ENCODE measurements around the gene FAHD2A.
"Not testable (repeated sequence)": the region's sequence is repeated elsewhere in the genome, so short reads cannot be mapped to it uniquely, and the experiment has no call there.

DNA sequence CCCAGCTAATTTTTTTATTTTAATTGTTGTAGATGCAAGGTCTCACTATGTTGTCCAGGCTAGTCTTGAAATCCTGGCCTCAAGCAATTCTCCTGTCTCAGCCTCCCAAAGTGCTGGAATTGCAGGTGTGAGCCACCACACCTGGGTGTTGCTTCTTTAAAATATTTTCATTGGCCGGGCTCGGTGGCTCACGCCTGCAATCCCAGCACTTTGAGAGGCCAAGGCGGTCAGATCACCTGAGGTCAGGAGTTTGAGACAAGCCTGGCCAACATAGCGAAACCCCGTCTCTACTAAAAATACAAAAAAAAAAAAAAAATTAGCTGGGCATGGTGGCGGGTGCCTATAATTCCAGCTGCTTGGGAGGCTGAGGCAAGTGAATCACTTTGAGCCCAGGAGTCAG, 24.2 kb upstream of the FAHD2A start:
- TF ChIP-seq, protein P1, sequence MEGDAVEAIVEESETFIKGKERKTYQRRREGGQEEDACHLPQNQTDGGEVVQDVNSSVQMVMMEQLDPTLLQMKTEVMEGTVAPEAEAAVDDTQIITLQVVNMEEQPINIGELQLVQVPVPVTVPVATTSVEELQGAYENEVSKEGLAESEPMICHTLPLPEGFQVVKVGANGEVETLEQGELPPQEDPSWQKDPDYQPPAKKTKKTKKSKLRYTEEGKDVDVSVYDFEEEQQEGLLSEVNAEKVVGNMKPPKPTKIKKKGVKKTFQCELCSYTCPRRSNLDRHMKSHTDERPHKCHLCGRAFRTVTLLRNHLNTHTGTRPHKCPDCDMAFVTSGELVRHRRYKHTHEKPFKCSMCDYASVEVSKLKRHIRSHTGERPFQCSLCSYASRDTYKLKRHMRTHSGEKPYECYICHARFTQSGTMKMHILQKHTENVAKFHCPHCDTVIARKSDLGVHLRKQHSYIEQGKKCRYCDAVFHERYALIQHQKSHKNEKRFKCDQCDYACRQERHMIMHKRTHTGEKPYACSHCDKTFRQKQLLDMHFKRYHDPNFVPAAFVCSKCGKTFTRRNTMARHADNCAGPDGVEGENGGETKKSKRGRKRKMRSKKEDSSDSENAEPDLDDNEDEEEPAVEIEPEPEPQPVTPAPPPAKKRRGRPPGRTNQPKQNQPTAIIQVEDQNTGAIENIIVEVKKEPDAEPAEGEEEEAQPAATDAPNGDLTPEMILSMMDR (IDR thresholded peaks at IDR 0.05): not testable (repeated sequence)
- TF ChIP-seq POLR2A (IDR thresholded peaks at IDR 0.05): not testable (repeated sequence)

Data from right lobe of liver (tissue), 4 donors.